H9 (cell line): ENCODE measurements around the gene UBE2D1. TPM values are rescaled to one million over a fixed set of nuclear protein-coding genes. Genes with fewer than 3 reads are reported as not detected.

ENCODE experiments used
- DNase-seq: peaks from one replicate; pipeline ENCODE4 v3.0.0-alpha.2; 2017
- H2AFZ ChIP-seq: one replicate; pipeline ENCODE4 v1.6.1; 2013; ENCODE audit warnings: mild to moderate bottlenecking, low read length, control low read depth, moderate library complexity
- H2AK5ac ChIP-seq: 2 replicates; pipeline ENCODE4 v1.6.1; 2013; ENCODE audit warnings: low read length, control low read depth, mixed read lengths; ENCODE audit not compliant: insufficient read length
- H2BK120ac ChIP-seq: one replicate; pipeline ENCODE4 v1.6.1; 2013; ENCODE audit warnings: low read depth, mild to moderate bottlenecking, low read length, control low read depth, inconsistent platforms; ENCODE audit not compliant: poor library complexity, severe bottlenecking
- H2BK12ac ChIP-seq: 2 replicates; pipeline ENCODE4 v1.6.1; 2013; ENCODE audit warnings: low read length, control low read depth, mixed read lengths, low read depth; ENCODE audit not compliant: insufficient read length
- H2BK15ac ChIP-seq: 2 replicates; pipeline ENCODE4 v1.6.1; 2013; ENCODE audit warnings: low read depth, low read length, control low read depth
- H2BK20ac ChIP-seq: one replicate; pipeline ENCODE4 v1.6.1; 2013; ENCODE audit warnings: low read depth, mild to moderate bottlenecking, low read length, control low read depth, inconsistent platforms; ENCODE audit not compliant: poor library complexity, severe bottlenecking
- H2BK5ac ChIP-seq: 2 replicates; pipeline ENCODE4 v1.6.1; 2013; ENCODE audit warnings: low read length, control low read depth, mixed read lengths; ENCODE audit not compliant: insufficient read length
- H3K14ac ChIP-seq: 2 replicates; pipeline ENCODE4 v1.6.1; 2013; ENCODE audit warnings: low read length, control low read depth; ENCODE audit not compliant: insufficient read depth
- H3K18ac ChIP-seq: 2 replicates; pipeline ENCODE4 v1.6.1; 2013; ENCODE audit warnings: low read depth, mild to moderate bottlenecking, mixed read lengths, low read length, control low read depth; ENCODE audit not compliant: insufficient read length
- H3K23ac ChIP-seq: 2 replicates; pipeline ENCODE4 v1.6.1; 2013; ENCODE audit warnings: low read length, control low read depth, mixed read lengths, low read depth; ENCODE audit not compliant: insufficient read length
- H3K23me2 ChIP-seq: 2 replicates; pipeline ENCODE4 v1.6.1; 2013; ENCODE audit warnings: low read depth, mild to moderate bottlenecking, mixed read lengths, low read length, control low read depth; ENCODE audit not compliant: insufficient read length, poor library complexity, severe bottlenecking
- H3K27ac ChIP-seq: 2 replicates; pipeline ENCODE4 v1.5.1; 2013; ENCODE audit warnings: low read length, control low read depth, mixed read lengths, low read depth; ENCODE audit not compliant: insufficient read length
- H3K27me3 ChIP-seq: 2 replicates; pipeline ENCODE4 v1.6.1; 2013; ENCODE audit warnings: low read length, control low read depth, inconsistent platforms; ENCODE audit not compliant: insufficient read depth
- H3K4ac ChIP-seq: 2 replicates; pipeline ENCODE4 v1.6.1; 2013; ENCODE audit warnings: low read depth, mild to moderate bottlenecking, control low read depth, inconsistent platforms, low read length, moderate library complexity
- H3K4me1 ChIP-seq: 2 replicates; pipeline ENCODE4 v1.6.1; 2013; ENCODE audit warnings: low read length, control low read depth, inconsistent platforms; ENCODE audit not compliant: insufficient read depth
- H3K4me2 ChIP-seq: 2 replicates; pipeline ENCODE4 v1.6.1; 2013; ENCODE audit warnings: low read length, control low read depth, mixed read lengths; ENCODE audit not compliant: insufficient read length, insufficient read depth
- H3K56ac ChIP-seq: 2 replicates; pipeline ENCODE4 v1.6.1; 2013; ENCODE audit warnings: low read depth, mild to moderate bottlenecking, mixed read lengths, low read length, control low read depth; ENCODE audit not compliant: insufficient read length
- H3K79me1 ChIP-seq: 2 replicates; pipeline ENCODE4 v1.6.1; 2013; ENCODE audit warnings: low read depth, mild to moderate bottlenecking, moderate library complexity, low read length, control low read depth, inconsistent platforms; ENCODE audit not compliant: insufficient read depth, poor library complexity, severe bottlenecking
- H3K79me2 ChIP-seq: 2 replicates; pipeline ENCODE4 v1.6.1; 2013; ENCODE audit warnings: low read length, control low read depth, inconsistent platforms; ENCODE audit not compliant: insufficient read depth
- H3K9ac ChIP-seq: 2 replicates; pipeline ENCODE4 v1.6.1; 2013; ENCODE audit warnings: low read length, control low read depth, mixed read lengths; ENCODE audit not compliant: insufficient read length; ENCODE audit errors: extremely low read depth
- H3K9me3 ChIP-seq: one replicate; pipeline ENCODE4 v1.6.1; 2013; ENCODE audit warnings: low read depth, low read length, inconsistent platforms; ENCODE audit not compliant: control insufficient read depth
- H3T11ph ChIP-seq: one replicate; pipeline ENCODE4 v1.6.1; 2013; ENCODE audit warnings: mild to moderate bottlenecking, low read length, control low read depth, inconsistent platforms
- H4K20me1 ChIP-seq: one replicate; pipeline ENCODE4 v1.6.1; 2013; ENCODE audit not compliant: control insufficient read depth, insufficient read length, insufficient read depth
- H4K5ac ChIP-seq: 2 replicates; pipeline ENCODE4 v1.6.1; 2013; ENCODE audit warnings: low read depth, mild to moderate bottlenecking, mixed read lengths, low read length, control low read depth; ENCODE audit not compliant: insufficient read length
- H4K8ac ChIP-seq: replicated peaks from 2 replicates; pipeline ENCODE4 v1.6.1; 2013; ENCODE audit warnings: low read length, control low read depth, mixed read lengths, low read depth; ENCODE audit not compliant: insufficient read length
- H4K91ac ChIP-seq: 2 replicates; pipeline ENCODE4 v1.6.1; 2013; ENCODE audit warnings: low read depth, mild to moderate bottlenecking, moderate library complexity, mixed read lengths, low read length, control low read depth; ENCODE audit not compliant: insufficient read length
- H3K27ac Mint-ChIP-seq, 3 experiments: 2 replicates in 2 of 3; 3 replicates in 1 of 3; pipeline ENCODE4 v1.8.0; 2020 to 2021; ENCODE audit warnings: mixed read lengths in 3 of 3, mild to moderate bottlenecking in 1 of 3, moderate library complexity in 1 of 3
- H3K27me3 Mint-ChIP-seq: 2 replicates; pipeline ENCODE4 v1.8.0; 2021; ENCODE audit warnings: low read depth, mild to moderate bottlenecking, moderate library complexity, mixed read lengths
- H3K36me3 Mint-ChIP-seq, 3 experiments: 2 replicates in 2 of 3; 3 replicates in 1 of 3; pipeline ENCODE4 v1.8.0; 2020 to 2021; ENCODE audit warnings: low read depth in 3 of 3, mixed read lengths in 3 of 3; ENCODE audit not compliant: insufficient read depth in 1 of 3
- H3K4me1 Mint-ChIP-seq, 2 experiments: 2 replicates each; pipeline ENCODE4 v1.8.0; 2020; ENCODE audit warnings: mixed read lengths in 2 of 2
- H3K4me3 Mint-ChIP-seq, 2 experiments: 2 replicates in 1 of 2; 3 replicates in 1 of 2; pipeline ENCODE4 v1.8.0; 2020 to 2021; ENCODE audit warnings: mild to moderate bottlenecking in 2 of 2, mixed read lengths in 2 of 2, moderate library complexity in 1 of 2
- H3K9me3 Mint-ChIP-seq, 2 experiments: 2 replicates in 1 of 2; 3 replicates in 1 of 2; pipeline ENCODE4 v1.8.0; 2020; ENCODE audit warnings: mild to moderate bottlenecking in 2 of 2, mixed read lengths in 2 of 2, moderate library complexity in 1 of 2
- WGBS: extraction: QIAGEN DNeasy Blood & Tissue Kit; methylation state at CpG from one replicate; pipeline ENCODE4 v1.1.7; 2013; ENCODE audit warnings: missing lambda C conversion rate, low lambda C conversion rate, mixed read lengths; ENCODE audit not compliant: insufficient read length; ENCODE audit errors: extremely low coverage; 5-methylcytosine and 5-hydroxymethylcytosine counted together
- total RNA-seq: library from RNA; stranded (reverse); gene quantifications from 2 replicates; pipeline ENCODE4 v1.2.1, GENCODE V29; 2021
- TF ChIP-seq, protein P1 (sequence below): fragments of 200-600 bp; sonication (generic); conservative IDR thresholded peaks from 3 replicates; pipeline ENCODE4 v1.8.0; 2021; ENCODE audit warnings: antibody characterized with exemption, mild to moderate bottlenecking

Gene UBE2D1
- total RNA-seq, 1 experiment from 2014 or later, result 26.8 TPM

GRCh38 chr10:58367069-58367468, 32.3 kb downstream of the UBE2D1 start:
- Histone ChIP-seq H3K79me1 (no peaks in the 10 kb centered on the region), H2BK20ac (no peak overlapping the region), H3K14ac (no peak overlapping the region), H4K20me1 (no peaks in the 10 kb centered on the region), H3K23ac (no peak overlapping the region), H3K4ac (no peak overlapping the region), H3K18ac (no peak overlapping the region), H2AK5ac (no peak overlapping the region), H3K4me1 (no peaks in the 10 kb centered on the region), H4K91ac (no peak overlapping the region), H4K8ac (no peak overlapping the region), H3K9me3 (no peaks in the 10 kb centered on the region), H2BK15ac (no peak overlapping the region), H4K5ac (no peak overlapping the region), H3K23me2 (no peaks in the 10 kb centered on the region), H3K4me2 (no peak overlapping the region), H3K27ac (no peak overlapping the region), H3T11ph (no peak overlapping the region), H2AFZ (no peak overlapping the region), H3K79me2 (no peaks in the 10 kb centered on the region), H2BK120ac (no peak overlapping the region), H3K56ac (no peak overlapping the region), H3K27me3 (no peaks in the 10 kb centered on the region), H2BK5ac (no peak overlapping the region), H2BK12ac (no peak overlapping the region), H3K9ac (no peak overlapping the region)
- no peaks in the 10 kb centered on the region for H3K9me3 Mint-ChIP-seq
- no peak for DNase-seq
- TF ChIP-seq, protein P1, sequence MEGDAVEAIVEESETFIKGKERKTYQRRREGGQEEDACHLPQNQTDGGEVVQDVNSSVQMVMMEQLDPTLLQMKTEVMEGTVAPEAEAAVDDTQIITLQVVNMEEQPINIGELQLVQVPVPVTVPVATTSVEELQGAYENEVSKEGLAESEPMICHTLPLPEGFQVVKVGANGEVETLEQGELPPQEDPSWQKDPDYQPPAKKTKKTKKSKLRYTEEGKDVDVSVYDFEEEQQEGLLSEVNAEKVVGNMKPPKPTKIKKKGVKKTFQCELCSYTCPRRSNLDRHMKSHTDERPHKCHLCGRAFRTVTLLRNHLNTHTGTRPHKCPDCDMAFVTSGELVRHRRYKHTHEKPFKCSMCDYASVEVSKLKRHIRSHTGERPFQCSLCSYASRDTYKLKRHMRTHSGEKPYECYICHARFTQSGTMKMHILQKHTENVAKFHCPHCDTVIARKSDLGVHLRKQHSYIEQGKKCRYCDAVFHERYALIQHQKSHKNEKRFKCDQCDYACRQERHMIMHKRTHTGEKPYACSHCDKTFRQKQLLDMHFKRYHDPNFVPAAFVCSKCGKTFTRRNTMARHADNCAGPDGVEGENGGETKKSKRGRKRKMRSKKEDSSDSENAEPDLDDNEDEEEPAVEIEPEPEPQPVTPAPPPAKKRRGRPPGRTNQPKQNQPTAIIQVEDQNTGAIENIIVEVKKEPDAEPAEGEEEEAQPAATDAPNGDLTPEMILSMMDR, result no peak
- H3K27ac Mint-ChIP-seq, result no peak overlapping the region
- H3K27me3 Mint-ChIP-seq, result no peaks in the 10 kb centered on the region
- no peak overlapping the region for H3K4me3 Mint-ChIP-seq
- peaks cover 0 to 3% (median 0%) of the 10 kb centered on the region in 3 experiments; a peak in 2 of 7 replicates for H3K36me3 Mint-ChIP-seq
- no CpG with 5 or more reads among the region's 3 CpGs for WGBS
- H3K4me1 Mint-ChIP-seq, result no peaks in the 10 kb centered on the region
